Lung (tissue), 12 donors: Measurements from ENCODE around the gene L2HGDH. TPM values are rescaled to one million over a fixed set of nuclear protein-coding genes. Genes with fewer than 3 reads are reported as not detected.

Experiments
- ATAC-seq: fragments of 200-7000 bp; cut with Tn5 transposase; one replicate; pipeline ENCODE4 v1.9.1; 2020; ENCODE audit warnings: moderate number of reproducible peaks; ENCODE audit not compliant: insufficient read depth, low FRiP score
- DNase-seq, 3 donors: peaks; one replicate each; pipeline ENCODE4 v3.0.0-alpha.2; 2013 to 2017
- H3K27ac ChIP-seq, 2 donors: one replicate each; pipeline ENCODE4 v1.5.1; 2013; ENCODE audit warnings: mild to moderate bottlenecking in 2 of 2, moderate library complexity in 2 of 2, control low read depth in 1 of 2, inconsistent platforms in 1 of 2, low read depth in 1 of 2, low read length in 1 of 2
- H3K27me3 ChIP-seq, 3 donors: one replicate each; pipeline ENCODE4 v1.5.1; 2013; ENCODE audit warnings: low read length in 2 of 3; ENCODE audit not compliant: control insufficient read depth in 3 of 3, insufficient read depth in 3 of 3
- H3K36me3 ChIP-seq, 4 donors: one replicate each; pipeline ENCODE4 v1.5.1; 2013; ENCODE audit warnings: low read length in 4 of 4, mild to moderate bottlenecking in 1 of 4, moderate library complexity in 1 of 4; ENCODE audit not compliant: control insufficient read depth in 4 of 4, insufficient read depth in 4 of 4
- H3K4me1 ChIP-seq, 5 donors: one replicate each; pipeline ENCODE4 v1.5.1; 2013; ENCODE audit warnings: low read length in 5 of 5, mild to moderate bottlenecking in 2 of 5, moderate library complexity in 1 of 5; ENCODE audit not compliant: control insufficient read depth in 5 of 5, insufficient read depth in 5 of 5
- H3K4me3 ChIP-seq: one replicate; pipeline ENCODE4 v1.5.1; 2013; ENCODE audit warnings: mild to moderate bottlenecking, control low read depth, moderate library complexity
- H3K9ac ChIP-seq, 2 donors: one replicate each; pipeline ENCODE4 v1.5.1; 2013; ENCODE audit warnings: low read length in 2 of 2, control low read depth in 1 of 2; ENCODE audit not compliant: insufficient read depth in 1 of 2
- H3K9me3 ChIP-seq, 4 donors: one replicate each; pipeline ENCODE4 v1.5.1; 2013; ENCODE audit warnings: low read length in 3 of 4, mild to moderate bottlenecking in 1 of 4, moderate library complexity in 1 of 4; ENCODE audit not compliant: control insufficient read depth in 4 of 4, insufficient read depth in 3 of 4
- CTCF ChIP-seq: IDR thresholded peaks from 2 replicates; pipeline ENCODE4 v1.5.1; 2012; ENCODE audit warnings: mild to moderate bottlenecking; ENCODE audit errors: control extremely low read depth, extremely low read depth
- WGBS, 2 donors: extraction: QIAGEN DNeasy Blood & Tissue Kit; methylation state at CpG; one replicate each; pipeline ENCODE4 v1.1.7; 2013; 5-methylcytosine and 5-hydroxymethylcytosine counted together
- polyA plus RNA-seq, 2 donors: library from polyadenylated mRNA; stranded (reverse); fragments of 200-250 nt; gene quantifications; one replicate each; pipeline ENCODE4 v1.2.1, GENCODE V29; 2013
- total RNA-seq, 2 donors: library from RNA; depleted of rRNA in 1 of 2; stranded (reverse); fragments of >200 nt in 1 of 2; gene quantifications; one replicate each; pipeline ENCODE4 v1.2.1, GENCODE V29; 2014 to 2021
- donor health status: control.
- donor health status: control.
- donor health status: Bipolar disorder and iron deficiency.
- donor health status: healthy.
- donor health status: DM: yes; HTN: yes; CAD: no.

L2HGDH gene
- total and polyA plus RNA-seq, 4 donors, result 1.5 to 7.0 (median 3.7) TPM

GRCh38 chr14:50303744-50304471 lies 8.1 kb downstream of the L2HGDH start:
- 48 to 65% methylated on average over 8 of the region's 8 CpGs for WGBS, 2 donors
- peaks cover 0 to 8% (median 2%) of the 10 kb centered on the region in 4 donors for H3K36me3 ChIP-seq
- ATAC-seq (no peak), DNase-seq (peak; percentile 12 to 60 (median 45))
- H3K27me3 ChIP-seq, result no peaks in the 10 kb centered on the region
- no peaks in the 10 kb centered on the region for H3K9me3 ChIP-seq
- no peak overlapping the region for H3K27ac ChIP-seq
- H3K9ac ChIP-seq, result no peak overlapping the region
- no peak for TF ChIP-seq CTCF
- H3K4me3 ChIP-seq, result no peak overlapping the region
- peaks cover 0 to 3% (median 0%) of the 10 kb centered on the region in 5 donors for H3K4me1 ChIP-seq

GRCh38 chr14:50301914-50302313 lies 10.1 kb downstream of the L2HGDH start:
- Histone ChIP-seq H3K27ac (no peak overlapping the region), H3K27me3 (no peaks in the 10 kb centered on the region), H3K36me3 (peaks cover 0 to 8% (median 2%) of the 10 kb centered on the region in 4 donors), H3K4me1 (peaks cover 0 to 3% (median 0%) of the 10 kb centered on the region in 5 donors), H3K9me3 (no peaks in the 10 kb centered on the region), H3K9ac (no peak overlapping the region), H3K4me3 (no peak overlapping the region)
- DNase-seq (no peak), ATAC-seq (no peak)
- no peak for TF ChIP-seq CTCF

GRCh38 chr14:50299585-50299984 lies 12.4 kb downstream of the L2HGDH start:
- DNase-seq (no peak), ATAC-seq (no peak)
- TF ChIP-seq CTCF, result no peak
- H3K36me3 ChIP-seq, result peaks cover 0 to 8% (median 2%) of the 10 kb centered on the region in 4 donors
- H3K4me1 ChIP-seq, result peaks cover 0 to 3% (median 0%) of the 10 kb centered on the region in 5 donors
- H3K9me3 ChIP-seq, result no peaks in the 10 kb centered on the region
- no peak overlapping the region for H3K27ac ChIP-seq
- WGBS, 2 donors, result 96 to 97% methylated on average over 2 of the region's 2 CpGs
- no peaks in the 10 kb centered on the region for H3K27me3 ChIP-seq
- no peak overlapping the region for H3K4me3 ChIP-seq
- no peak overlapping the region for H3K9ac ChIP-seq
